ENCODE results near the gene UBQLN4. TPM values are rescaled to one million over a fixed set of nuclear protein-coding genes. Genes with fewer than 3 reads are reported as not detected.
A peak's percentile ranks its signal among the peaks of the same experiment; 100 is the strongest.

UBQLN4 gene
- total and polyA plus RNA-seq, 12 donors: 15.7 to 32.2 (median 25.4) TPM

- DNase-seq: no peak
- Histone ChIP-seq H3K27me3 (no peaks in the 10 kb centered on the region), H3K4me1 (no peaks in the 10 kb centered on the region), H3K4me3 (no peak overlapping the region), H3K27ac (no peak overlapping the region), H3K36me3 (peaks cover 0 to 100% (median 73%) of the 10 kb centered on the region in 9 donors), H3K9me3 (no peaks in the 10 kb centered on the region)
- TF ChIP-seq CTCF (IDR thresholded peaks at IDR 0.05): no peak
- 94 to 96% methylated on average over 4 of the region's 4 CpGs for WGBS, 2 donors
- no peak for ATAC-seq
- intact Hi-C loops (cut with DNase I): no loop called here
Measured at GRCh38 chr1:156012051-156012817, 41.4 kb downstream of the UBQLN4 start.

- Histone ChIP-seq H3K36me3 (peaks cover 0 to 80% (median 55%) of the 10 kb centered on the region in 9 donors), H3K4me3 (no peak overlapping the region), H3K9me3 (no peaks in the 10 kb centered on the region), H3K4me1 (peaks cover 0 to 3% (median 0%) of the 10 kb centered on the region in 9 donors), H3K27me3 (no peaks in the 10 kb centered on the region), H3K27ac (no peak overlapping the region)
- 46 to 47% methylated on average over 3 of the region's 3 CpGs for WGBS, 2 donors
- no peak for TF ChIP-seq CTCF (IDR thresholded peaks at IDR 0.05)
- no peak for DNase-seq
- ATAC-seq: no peak
- intact Hi-C loops (cut with DNase I): loop anchor here in 1 of 10 donors (10.0 kb wide), 1 partner anchor 55 kb away; the partner anchor contains the start of gene RAB25
Measured at GRCh38 chr1:156009404-156009803, 44.2 kb downstream of the UBQLN4 start.

GRCh38 chr1:156006666-156007376 is 46.8 kb downstream of the UBQLN4 start:
- Histone ChIP-seq H3K4me3 (no peak overlapping the region), H3K4me1 (peaks cover 0 to 6% (median 0%) of the 10 kb centered on the region in 9 donors), H3K36me3 (peaks cover 0 to 54% (median 31%) of the 10 kb centered on the region in 9 donors), H3K27me3 (no peaks in the 10 kb centered on the region), H3K9me3 (no peaks in the 10 kb centered on the region), H3K27ac (no peak overlapping the region)
- DNase-seq (no peak), ATAC-seq (peak in 1 of 8 donors; percentile 11)
- no peak for TF ChIP-seq CTCF (IDR thresholded peaks at IDR 0.05)
- intact Hi-C loops (cut with DNase I): loop anchor here in 1 of 10 donors (10.0 kb wide), 1 partner anchor 58 kb away; the partner anchor contains the start of gene RAB25
- WGBS, 2 donors: 57 to 60% methylated on average over 7 of the region's 7 CpGs

- Histone ChIP-seq H3K27ac (peak overlapping the region in 1 of 10 donors; percentile 11), H3K9me3 (no peaks in the 10 kb centered on the region), H3K27me3 (no peaks in the 10 kb centered on the region), H3K36me3 (peaks cover 0 to 36% (median 15%) of the 10 kb centered on the region in 9 donors), H3K4me1 (peaks cover 0 to 11% (median 4%) of the 10 kb centered on the region in 9 donors), H3K4me3 (no peak overlapping the region)
- 64 to 75% methylated on average over 4 of the region's 4 CpGs for WGBS, 2 donors
- peak in 1 of 8 donors; percentile 23 for ATAC-seq
- intact Hi-C loops (cut with DNase I): loop anchor here in 1 of 10 donors (10.0 kb wide), 1 partner anchor 60 kb away; the partner anchor contains the start of gene RAB25
- no peak for TF ChIP-seq CTCF (IDR thresholded peaks at IDR 0.05)
- DNase-seq: no peak
Measured at GRCh38 chr1:156004843-156005584, 48.6 kb downstream of the UBQLN4 start.
